Naive thymus-derived CD8-positive, alpha-beta T cell (primary cell): Measurements from ENCODE around the gene PRR3. TPM values are rescaled to one million over a fixed set of nuclear protein-coding genes. Genes with fewer than 3 reads are reported as not detected.
A peak's percentile ranks its signal among the peaks of the same experiment; 100 is the strongest.

ENCODE experiments used
- ATAC-seq, 2 donors: fragments of 150-1000 bp; cut with Tn5 transposase in 1 of 2; sonication (Bioruptor Pico), chemical (Tn5 transposase) in 1 of 2; 1 replicate in 1 of 2; 2 replicates in 1 of 2; pipeline ENCODE4 v1.10.0; 2021; ENCODE audit warnings: mild to moderate bottlenecking in 2 of 2, moderate library complexity in 2 of 2
- POLR2A ChIA-PET: fragments of 350-600 bp; sonication (Branson Sonifier 250); formaldehyde crosslinking; loops from one replicate; lab custom pipeline; 2021; ENCODE audit warnings: antibody characterized with exemption; lab: Charles Lee
- DNase-seq, 10 donors: peaks; one replicate each; pipeline versions ENCODE4 v3.0.0 to v3.0.0-alpha.2; 2020 to 2022
- H3K27ac Mint-ChIP-seq, 10 donors: one replicate each; pipeline ENCODE4 v1.8.0; 2020 to 2022; ENCODE audit warnings: mild to moderate bottlenecking in 10 of 10, mixed read lengths in 10 of 10, moderate library complexity in 4 of 10, inconsistent platforms in 1 of 10
- H3K27me3 Mint-ChIP-seq, 5 donors: one replicate each; pipeline ENCODE4 v1.8.0; 2021 to 2022; ENCODE audit warnings: mixed read lengths in 5 of 5
- H3K36me3 Mint-ChIP-seq, 3 donors: one replicate each; pipeline ENCODE4 v1.8.0; 2020 to 2022; ENCODE audit warnings: mixed read lengths in 3 of 3, mild to moderate bottlenecking in 2 of 3, inconsistent platforms in 1 of 3
- H3K4me1 Mint-ChIP-seq, 4 donors: one replicate each; pipeline ENCODE4 v1.8.0; 2021 to 2022; ENCODE audit warnings: mixed read lengths in 4 of 4
- H3K4me3 Mint-ChIP-seq, 10 donors: one replicate each; pipeline ENCODE4 v1.8.0; 2020 to 2022; ENCODE audit warnings: mild to moderate bottlenecking in 10 of 10, mixed read lengths in 10 of 10, moderate library complexity in 6 of 10, inconsistent platforms in 1 of 10
- H3K9me3 Mint-ChIP-seq, 9 donors: one replicate each; pipeline ENCODE4 v1.8.0; 2020 to 2022; ENCODE audit warnings: mixed read lengths in 9 of 9, mild to moderate bottlenecking in 3 of 9, inconsistent platforms in 1 of 9, moderate library complexity in 1 of 9
- polyA plus RNA-seq, 3 donors: library from polyadenylated mRNA; unstranded; fragments of 300-500 nt; fragmentation: Illumina TruSeq; gene quantifications; one replicate each; pipeline ENCODE4 v1.2.3, GENCODE V29; 2021
- total RNA-seq, 8 experiments: library from RNA in 2 of 8; stranded (reverse) in 2 of 8; gene quantifications; one replicate each; pipeline ENCODE4 v1.2.3 and lab custom pipeline; 2021 to 2026

PRR3 gene
- total and polyA plus RNA-seq, 5 experiments from 2014 or later, result 7.9 to 28.9 (median 12.7) TPM

DNA sequence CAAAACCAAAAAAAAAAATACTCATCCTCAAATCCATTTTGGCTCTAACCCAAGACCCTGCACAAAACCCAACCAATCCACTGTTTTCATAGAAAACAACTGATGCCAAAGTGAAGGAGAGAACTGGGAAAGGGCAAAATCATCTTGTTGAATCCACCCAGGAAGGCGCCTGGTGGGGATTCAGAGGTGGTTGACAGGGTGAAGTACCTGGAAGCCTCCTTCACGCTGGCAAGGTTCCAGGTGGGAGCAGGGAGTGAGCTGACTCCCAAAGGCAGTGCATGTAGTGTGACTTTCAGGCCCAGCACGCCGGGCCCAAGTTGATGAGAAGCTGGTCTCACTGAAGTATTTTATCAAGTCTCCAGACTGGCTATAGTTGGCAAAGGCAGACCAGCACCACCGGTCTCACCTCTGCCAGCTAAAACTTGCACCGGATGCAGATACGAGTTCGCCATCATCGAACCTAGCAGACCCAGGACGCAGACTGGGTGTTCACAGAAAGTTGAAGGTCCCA, 43.4 kb downstream of the PRR3 start:
- peaks cover 20 to 40% (median 33%) of the 10 kb centered on the region in 4 donors for H3K4me1 Mint-ChIP-seq
- H3K9me3 Mint-ChIP-seq, result no peaks in the 10 kb centered on the region
- POLR2A ChIA-PET, result interaction anchor here (0.8 to 7.2 kb wide), 13 partner anchors 9 to 470 kb away, joined by 3 to 70 read pairs (median 4); partner anchors contain the start of genes ABCF1, MDC1, MRPS18B and PPP1R10
- DNase-seq (no peak), ATAC-seq (no peak)
- H3K4me3 Mint-ChIP-seq, result no peak overlapping the region
- H3K27ac Mint-ChIP-seq, result peak overlapping the region; percentile 52 to 91 (median 76)
- no peaks in the 10 kb centered on the region for H3K27me3 Mint-ChIP-seq
- H3K36me3 Mint-ChIP-seq, result peaks cover 5 to 58% (median 21%) of the 10 kb centered on the region in 3 donors

DNA sequence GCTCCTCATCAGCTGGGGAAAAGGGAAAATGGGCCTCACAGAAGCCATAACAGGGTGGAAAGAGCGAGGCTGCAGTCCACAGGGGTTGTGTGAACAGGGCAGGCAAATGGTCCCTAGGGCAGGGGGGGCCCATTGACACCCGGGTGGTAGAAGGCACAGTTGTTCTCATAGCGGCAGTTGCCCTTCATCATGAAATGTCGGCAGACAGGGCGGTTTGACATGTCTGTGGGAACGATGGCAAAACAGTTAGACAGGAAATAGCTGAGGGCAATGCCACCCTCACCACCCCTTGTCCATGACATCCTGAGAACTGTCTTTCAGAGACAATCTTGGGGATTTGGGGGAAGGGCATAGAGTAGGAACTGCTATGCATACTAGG, 44.3 kb downstream of the PRR3 start:
- no peaks in the 10 kb centered on the region for H3K9me3 Mint-ChIP-seq
- ATAC-seq, result peak; percentile 7 to 31
- H3K27me3 Mint-ChIP-seq, result no peaks in the 10 kb centered on the region
- H3K27ac Mint-ChIP-seq, result peak overlapping the region; percentile 57 to 91 (median 83)
- H3K4me1 Mint-ChIP-seq, result peaks cover 23 to 47% (median 39%) of the 10 kb centered on the region in 4 donors
- peaks cover 8 to 66% (median 24%) of the 10 kb centered on the region in 3 donors for H3K36me3 Mint-ChIP-seq
- peak in 1 of 10 donors; percentile 12 for DNase-seq
- POLR2A ChIA-PET, result interaction anchor here (1.0 to 7.2 kb wide), 9 partner anchors 9 to 121 kb away, joined by 3 to 70 read pairs (median 6); partner anchors contain the start of genes ABCF1 and MDC1
- peak overlapping the region in 1 of 10 donors; percentile 40 for H3K4me3 Mint-ChIP-seq

DNA sequence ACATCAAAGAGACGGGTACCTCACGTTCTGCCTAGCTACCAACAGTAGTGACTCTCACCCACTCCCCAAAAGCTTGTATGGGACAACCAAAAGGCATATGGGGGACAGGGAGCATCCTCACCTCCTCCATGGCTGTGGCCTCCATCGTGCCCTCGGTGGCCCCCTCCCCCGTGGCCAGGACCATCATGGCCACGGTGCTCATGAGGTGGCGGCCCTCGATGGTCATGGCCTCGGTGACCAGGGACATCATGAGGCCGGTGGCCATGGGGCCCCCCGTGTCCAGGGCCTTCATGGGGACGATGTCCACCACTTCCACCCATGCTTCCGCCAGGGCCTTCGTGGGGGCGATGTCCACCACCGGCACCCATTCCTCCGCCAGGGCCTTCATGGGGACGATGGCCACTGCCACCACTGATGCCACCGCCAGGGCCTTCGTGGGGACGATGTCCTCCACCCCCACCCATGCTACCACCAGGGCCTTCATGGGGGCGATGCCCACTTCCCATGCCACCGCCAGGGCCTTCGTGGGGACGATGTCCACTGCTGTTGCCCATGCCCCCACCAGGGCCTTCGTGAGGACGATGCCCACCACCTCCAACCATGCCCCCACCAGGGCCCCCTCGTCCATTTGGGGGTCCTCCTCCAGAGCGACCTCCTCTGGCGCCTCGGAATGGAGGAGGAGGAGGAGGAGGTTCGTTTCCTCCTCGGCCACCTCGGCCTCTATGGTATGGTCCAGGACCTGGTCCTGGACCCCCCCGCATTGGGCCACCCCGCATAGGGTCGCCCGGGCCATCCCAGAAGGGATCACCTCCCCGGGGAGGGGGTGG, 44.9 kb downstream of the PRR3 start:
- Mint-ChIP-seq H3K27ac (peak overlapping the region; percentile 57 to 91 (median 83)), H3K36me3 (peaks cover 8 to 72% (median 27%) of the 10 kb centered on the region in 3 donors)
- DNase-seq, result no peak

DNA sequence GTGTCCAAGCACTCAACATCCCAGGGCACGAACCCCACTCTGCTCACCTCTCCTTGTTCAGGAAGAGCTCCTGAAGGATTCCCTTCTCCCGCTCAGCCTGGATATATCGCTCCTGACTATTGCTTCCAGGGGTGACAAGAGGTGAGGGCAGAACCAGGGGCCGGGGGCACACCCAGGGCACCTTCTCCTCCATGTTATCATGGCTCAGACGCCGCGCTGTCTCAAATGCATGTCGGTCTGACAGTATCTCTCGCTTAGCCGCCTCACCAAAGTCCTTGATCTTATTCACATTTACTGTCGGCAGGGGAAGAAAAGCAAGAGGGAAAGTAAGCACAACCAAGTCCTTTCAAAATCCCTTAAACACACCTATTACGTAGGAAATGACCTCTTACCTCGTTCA, 46.9 kb downstream of the PRR3 start:
- H3K27ac Mint-ChIP-seq, result peak overlapping the region in 4 of 10 donors; percentile 32 to 73 (median 62)

More for the DNA sequence above, 44.9 kb downstream of the PRR3 start:
- POLR2A ChIA-PET, result interaction anchor here (1.7 to 7.2 kb wide), 6 partner anchors 8 to 121 kb away, joined by 4 to 70 read pairs (median 11); no protein-coding TSS in a partner anchor
- Mint-ChIP-seq H3K4me1 (peaks cover 25 to 50% (median 42%) of the 10 kb centered on the region in 4 donors), H3K9me3 (no peaks in the 10 kb centered on the region), H3K27me3 (no peaks in the 10 kb centered on the region), H3K4me3 (no peak overlapping the region)
- ATAC-seq, result no peak

DNA sequence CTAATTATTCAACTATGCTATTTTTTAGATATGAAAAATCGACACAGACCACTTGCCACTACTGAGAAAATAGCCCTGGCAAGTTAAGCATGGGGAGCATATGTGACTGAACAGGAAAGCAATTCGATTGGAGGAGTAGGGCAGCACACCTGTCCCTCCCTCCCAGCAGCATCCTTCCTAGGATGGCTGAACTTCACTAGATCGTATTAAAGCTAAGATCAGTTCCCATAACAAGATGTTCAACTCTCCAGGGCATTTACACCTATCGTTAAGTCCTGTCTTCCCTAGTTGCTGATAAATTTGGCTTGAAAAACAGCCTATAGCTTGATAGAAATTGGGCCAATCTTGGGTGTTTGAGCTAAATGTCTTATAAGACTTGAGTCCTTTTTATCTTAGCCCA, 53.0 kb downstream of the PRR3 start:
- Mint-ChIP-seq H3K27ac (peak overlapping the region; percentile 73 to 100 (median 90)), H3K4me1 (peaks cover 40 to 83% (median 77%) of the 10 kb centered on the region in 4 donors), H3K9me3 (no peaks in the 10 kb centered on the region), H3K4me3 (no peak overlapping the region), H3K27me3 (no peaks in the 10 kb centered on the region), H3K36me3 (peaks cover 5 to 59% (median 13%) of the 10 kb centered on the region in 3 donors)
- DNase-seq, result no peak
- ATAC-seq, result no peak
- POLR2A ChIA-PET, result interaction anchor here (0.8 to 1.8 kb wide), 9 partner anchors 9 to 124 kb away, joined by 3 to 8 read pairs (median 4); partner anchors contain the start of gene PRR3

More for the DNA sequence above, 46.9 kb downstream of the PRR3 start:
- Mint-ChIP-seq H3K4me1 (peaks cover 27 to 49% (median 47%) of the 10 kb centered on the region in 4 donors), H3K4me3 (no peak overlapping the region), H3K9me3 (no peaks in the 10 kb centered on the region), H3K36me3 (peaks cover 8 to 86% (median 29%) of the 10 kb centered on the region in 3 donors), H3K27me3 (no peaks in the 10 kb centered on the region)
- POLR2A ChIA-PET, result interaction anchor here (0.6 to 4.6 kb wide), 3 partner anchors 10 to 91 kb away, joined by 3 to 40 read pairs (median 6); no protein-coding TSS in a partner anchor
- ATAC-seq (no peak), DNase-seq (no peak)

DNA sequence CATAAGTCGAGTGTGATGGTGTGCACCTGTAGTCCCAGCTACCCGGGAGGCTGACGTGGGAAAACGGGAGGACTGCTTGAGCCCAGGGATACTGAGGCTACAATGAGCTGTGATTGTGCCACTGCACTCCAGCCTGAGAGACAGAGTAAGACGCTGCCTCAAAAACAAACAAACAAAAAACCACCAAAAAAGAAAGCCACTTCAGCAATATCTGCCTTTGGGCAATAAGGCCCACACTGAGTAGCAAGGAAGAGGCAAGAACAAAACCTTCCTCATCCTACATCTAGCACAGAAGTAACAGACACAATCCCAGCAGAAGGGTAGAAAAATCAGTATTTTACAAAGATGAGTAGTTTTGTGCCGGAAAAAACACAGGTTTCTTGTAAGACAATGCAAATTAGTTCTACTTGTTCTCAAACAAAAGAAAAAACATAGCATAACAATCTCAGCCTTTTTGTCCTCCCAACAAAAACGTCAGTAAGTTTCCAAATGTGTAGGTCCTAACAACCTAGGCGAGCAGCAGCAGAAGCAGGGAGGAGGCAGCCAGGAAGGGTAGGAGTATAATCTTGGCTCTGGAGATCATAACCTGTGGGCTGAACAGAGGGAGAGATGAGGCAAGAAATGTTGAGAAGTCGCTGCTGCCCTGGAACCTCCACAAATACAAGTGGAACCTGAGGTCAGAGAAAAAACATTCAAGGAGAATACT, 54.2 kb downstream of the PRR3 start:
- H3K27me3 Mint-ChIP-seq, result no peaks in the 10 kb centered on the region
- H3K4me1 Mint-ChIP-seq, result peaks cover 40 to 81% (median 73%) of the 10 kb centered on the region in 4 donors
- ATAC-seq (no peak), DNase-seq (no peak)
- no peaks in the 10 kb centered on the region for H3K9me3 Mint-ChIP-seq
- H3K36me3 Mint-ChIP-seq, result peaks cover 15 to 59% (median 18%) of the 10 kb centered on the region in 3 donors
- POLR2A ChIA-PET, result interaction anchor here (0.9 to 4.7 kb wide), 9 partner anchors 10 to 125 kb away, joined by 3 to 70 read pairs (median 5); partner anchors contain the start of genes ABCF1 and PRR3
- H3K4me3 Mint-ChIP-seq, result no peak overlapping the region
- H3K27ac Mint-ChIP-seq, result peak overlapping the region; percentile 5 to 100 (median 88)

DNA sequence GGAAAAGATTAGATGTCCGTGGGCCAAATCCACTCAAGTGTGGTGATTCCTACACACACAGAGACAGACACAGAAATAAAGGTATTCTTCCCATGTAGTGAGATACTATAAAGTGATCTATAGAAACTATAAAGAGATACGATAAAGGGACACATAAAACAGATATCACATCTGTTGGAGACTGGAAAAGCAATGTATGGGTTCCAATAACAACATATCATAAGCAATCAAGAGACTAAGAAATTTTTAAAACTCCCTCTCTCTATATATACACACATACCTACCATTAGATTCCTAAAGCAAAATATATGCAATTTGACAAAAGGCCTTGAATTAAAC, 54.7 kb downstream of the PRR3 start:
- H3K9me3 Mint-ChIP-seq, result no peaks in the 10 kb centered on the region
- no peak for DNase-seq
- POLR2A ChIA-PET, result interaction anchor here (0.9 to 4.7 kb wide), 7 partner anchors 12 to 109 kb away, joined by 3 to 78 read pairs (median 8); partner anchors contain the start of genes ABCF1, GNL1, PRR3 and TUBB
- no peak for ATAC-seq
- peaks cover 18 to 59% (median 21%) of the 10 kb centered on the region in 3 donors for H3K36me3 Mint-ChIP-seq
- H3K27ac Mint-ChIP-seq, result peak overlapping the region; percentile 5 to 100 (median 88)
- peaks cover 37 to 81% (median 69%) of the 10 kb centered on the region in 4 donors for H3K4me1 Mint-ChIP-seq
- H3K4me3 Mint-ChIP-seq, result peak overlapping the region in 1 of 10 donors; percentile 4
- no peaks in the 10 kb centered on the region for H3K27me3 Mint-ChIP-seq

DNA sequence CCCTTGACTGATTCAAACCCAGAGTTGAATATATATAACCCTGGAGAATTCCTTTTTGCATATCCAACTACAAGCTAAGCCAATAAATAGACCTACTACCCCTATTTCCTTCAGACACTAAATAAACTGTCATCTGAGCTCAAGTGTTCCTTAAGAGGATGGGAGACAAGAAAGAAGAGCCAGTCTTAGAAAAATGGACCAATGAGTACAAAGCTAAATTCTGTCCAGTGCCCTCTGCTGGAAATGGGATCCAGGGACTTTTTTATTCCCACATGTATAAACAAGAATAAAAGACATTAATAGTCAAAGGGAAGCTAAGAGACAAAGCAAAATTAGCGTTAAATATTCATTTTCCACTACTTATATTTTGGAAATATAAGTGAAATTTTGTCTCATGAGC, 55.1 kb downstream of the PRR3 start:
- no peak for ATAC-seq
- Mint-ChIP-seq H3K4me1 (peaks cover 39 to 84% (median 68%) of the 10 kb centered on the region in 4 donors), H3K27me3 (peaks cover 0 to 2% (median 0%) of the 10 kb centered on the region in 5 donors), H3K27ac (peak overlapping the region; percentile 5 to 100 (median 88)), H3K9me3 (peaks cover 0 to 3% (median 0%) of the 10 kb centered on the region in 9 donors), H3K36me3 (peaks cover 22 to 60% (median 24%) of the 10 kb centered on the region in 3 donors), H3K4me3 (peak overlapping the region in 2 of 10 donors; percentile 4 to 55)
- POLR2A ChIA-PET, result interaction anchor here (0.5 to 4.7 kb wide), 9 partner anchors 13 to 122 kb away, joined by 3 to 78 read pairs (median 5); partner anchors contain the start of genes ABCF1, GNL1, PRR3 and TUBB
- no peak for DNase-seq

DNA sequence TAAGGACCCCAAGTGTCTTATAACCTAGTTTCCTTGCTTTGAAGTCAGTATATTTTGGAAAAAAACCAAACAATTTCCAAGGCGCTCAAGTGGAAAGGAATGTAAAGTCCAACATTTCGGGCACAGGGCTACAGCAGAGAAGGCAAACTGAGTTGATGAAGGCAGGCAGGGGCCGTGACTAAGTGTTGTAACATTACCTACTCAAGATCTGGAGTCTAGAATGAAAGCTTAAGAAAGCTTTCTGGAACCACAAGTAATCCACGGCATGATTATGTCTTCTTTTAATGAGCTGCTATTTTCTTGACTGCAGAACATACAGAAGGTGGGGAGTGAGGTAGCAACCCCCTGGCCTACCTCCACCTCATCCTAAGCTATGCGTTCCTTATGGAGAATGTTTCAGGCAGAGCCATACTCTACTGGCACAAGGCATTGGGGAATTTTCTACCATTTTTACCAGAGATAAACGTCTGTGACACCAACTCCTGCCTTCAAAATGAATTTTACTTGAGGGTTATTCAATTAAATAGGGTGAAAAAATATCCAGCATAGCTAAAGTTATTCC, 55.7 kb downstream of the PRR3 start:
- ATAC-seq (no peak), DNase-seq (no peak)
- Mint-ChIP-seq H3K36me3 (peaks cover 22 to 55% (median 23%) of the 10 kb centered on the region in 3 donors), H3K4me3 (peak overlapping the region in 2 of 10 donors; percentile 28 to 43), H3K27me3 (peaks cover 0 to 8% (median 0%) of the 10 kb centered on the region in 5 donors), H3K27ac (peak overlapping the region; percentile 99 to 100 (median 100)), H3K9me3 (peaks cover 0 to 3% (median 0%) of the 10 kb centered on the region in 9 donors), H3K4me1 (peaks cover 38 to 80% (median 64%) of the 10 kb centered on the region in 4 donors)
- POLR2A ChIA-PET, result interaction anchor here (0.5 to 4.7 kb wide), 17 partner anchors 8 to 127 kb away, joined by 3 to 78 read pairs (median 10); partner anchors contain the start of genes ABCF1, ATAT1, GNL1 and PRR3
